SK-N-MC (cell line): ENCODE measurements around the gene GTSE1.

Source experiments
- DNase-seq: peaks from one replicate; pipeline ENCODE4 v3.0.0-alpha.2; 2011; ENCODE audit warnings: low read depth, low spot score
- H3K27ac ChIP-seq: fragments of 200-600 bp; sonication (generic); 2 replicates; pipeline ENCODE4 v1.5.1; 2016; ENCODE audit warnings: mixed run types
- H3K36me3 ChIP-seq: fragments of 200-600 bp; sonication (generic); 2 replicates; pipeline ENCODE4 v1.6.1; 2017; ENCODE audit warnings: antibody characterized with exemption, low read length, mixed read lengths; ENCODE audit not compliant: insufficient read depth
- H3K4me3 ChIP-seq: fragments of 200-600 bp; sonication (generic); 2 replicates; pipeline ENCODE4 v1.5.1; 2016
- H3K9ac ChIP-seq: fragments of 200-600 bp; sonication (generic); 2 replicates; pipeline ENCODE4 v1.8.0; 2017; ENCODE audit warnings: mixed run types, mixed read lengths; ENCODE audit not compliant: insufficient read length
- H3K9me3 ChIP-seq: fragments of 200-600 bp; sonication (generic); 2 replicates; pipeline ENCODE4 v1.6.1; 2017; ENCODE audit warnings: low read depth, mild to moderate bottlenecking, antibody characterized with exemption, low read length, moderate library complexity, mixed read lengths
- EZH2 ChIP-seq: fragments of 200-600 bp; sonication (generic); IDR thresholded peaks from one replicate; pipeline ENCODE4 v1.6.1; 2017; ENCODE audit warnings: antibody characterized with exemption
- FOXP2 ChIP-seq: optimal IDR thresholded peaks from 2 replicates; pipeline ENCODE3; 2011; ENCODE audit warnings: mild to moderate bottlenecking, moderate library complexity; ENCODE audit not compliant: insufficient read depth; ENCODE audit errors: extremely low read length, control extremely low read depth
- POLR2AphosphoS5 ChIP-seq: IDR thresholded peaks from 2 replicates; pipeline ENCODE4 v1.6.1; 2012; ENCODE audit warnings: mild to moderate bottlenecking, low read depth, low read length, borderline replicate concordance

The GTSE1 gene

GRCh38 chr22:46280063-46280817 lies 16.4 kb upstream of the GTSE1 start:
- peaks cover 7% of the 10 kb centered on the region for H3K36me3 ChIP-seq
- H3K4me3 ChIP-seq, result no peak overlapping the region
- no peak for DNase-seq
- no peak overlapping the region for H3K27ac ChIP-seq
- no peak overlapping the region for H3K9ac ChIP-seq
- TF ChIP-seq POLR2AphosphoS5 (no peak), EZH2 (no peak), FOXP2 (no peak)
- no peaks in the 10 kb centered on the region for H3K9me3 ChIP-seq

DNA sequence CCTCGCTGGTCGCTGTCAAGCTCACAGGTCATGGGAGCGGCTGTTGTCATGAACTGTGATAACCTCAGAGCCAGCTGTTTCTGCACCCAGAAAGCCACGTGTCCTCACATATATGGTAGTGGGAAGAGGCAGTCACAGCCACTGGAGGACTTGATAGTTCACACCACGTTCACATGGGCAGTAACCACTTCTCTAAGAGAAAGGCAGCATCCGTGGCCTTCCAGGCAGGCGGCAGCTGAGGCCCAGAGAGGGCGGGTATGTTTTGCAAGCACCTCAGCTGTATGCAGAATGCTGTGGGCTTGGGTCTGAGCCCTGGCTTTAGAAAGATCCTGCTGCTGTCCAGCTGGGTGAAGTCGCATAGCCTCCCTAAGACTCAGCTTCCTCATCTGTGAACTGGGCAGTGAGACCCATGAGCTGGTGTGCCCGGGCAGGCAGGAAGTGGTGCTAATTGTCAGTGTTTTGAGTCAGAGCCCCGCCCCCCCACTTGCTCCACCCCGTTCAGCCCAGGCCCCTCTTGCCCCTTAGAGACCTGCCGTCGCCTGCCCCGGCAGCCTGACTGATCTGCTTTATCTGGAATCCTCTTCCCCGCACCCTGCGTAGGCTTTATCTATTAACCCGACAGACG lies 15.6 kb upstream of the GTSE1 start:
- DNase-seq, result no peak
- Histone ChIP-seq H3K4me3 (no peak overlapping the region), H3K9ac (no peak overlapping the region), H3K27ac (no peak overlapping the region), H3K9me3 (no peaks in the 10 kb centered on the region), H3K36me3 (no peaks in the 10 kb centered on the region)
- TF ChIP-seq POLR2AphosphoS5 (no peak), FOXP2 (no peak), EZH2 (no peak)

- no peak for DNase-seq
- H3K27ac ChIP-seq, result no peak overlapping the region
- no peaks in the 10 kb centered on the region for H3K9me3 ChIP-seq
- no peaks in the 10 kb centered on the region for H3K36me3 ChIP-seq
- TF ChIP-seq EZH2, result no peak
- TF ChIP-seq FOXP2, result no peak
- no peak overlapping the region for H3K9ac ChIP-seq
- H3K4me3 ChIP-seq, result no peak overlapping the region
Measured at GRCh38 chr22:46281866-46282678, 14.6 kb upstream of the GTSE1 start.

DNA sequence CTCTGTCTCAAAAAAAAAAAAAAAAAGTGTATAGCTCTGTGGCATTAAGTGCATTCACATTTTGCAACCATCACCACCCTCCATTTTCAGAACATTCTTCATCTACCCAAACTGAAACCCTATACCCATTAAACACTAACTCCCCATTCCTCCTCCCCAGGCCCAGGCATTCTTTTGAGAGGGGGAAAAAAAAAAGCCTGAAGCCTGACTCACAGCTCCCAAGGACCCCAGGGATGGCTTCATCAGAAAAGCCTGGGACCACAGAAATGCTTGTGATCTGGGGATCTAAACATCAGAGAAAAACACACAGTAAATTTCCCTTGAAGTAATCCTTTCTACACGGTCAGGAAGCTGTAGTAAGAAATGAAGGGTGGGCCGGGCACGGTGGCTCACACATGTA lies 10.7 kb upstream of the GTSE1 start:
- no peak overlapping the region for H3K27ac ChIP-seq
- H3K9ac ChIP-seq, result no peak overlapping the region
- no peak overlapping the region for H3K4me3 ChIP-seq
- TF ChIP-seq FOXP2 (no peak), POLR2AphosphoS5 (no peak), EZH2 (no peak)
- H3K36me3 ChIP-seq, result no peaks in the 10 kb centered on the region
- H3K9me3 ChIP-seq, result no peaks in the 10 kb centered on the region
- no peak for DNase-seq

DNA sequence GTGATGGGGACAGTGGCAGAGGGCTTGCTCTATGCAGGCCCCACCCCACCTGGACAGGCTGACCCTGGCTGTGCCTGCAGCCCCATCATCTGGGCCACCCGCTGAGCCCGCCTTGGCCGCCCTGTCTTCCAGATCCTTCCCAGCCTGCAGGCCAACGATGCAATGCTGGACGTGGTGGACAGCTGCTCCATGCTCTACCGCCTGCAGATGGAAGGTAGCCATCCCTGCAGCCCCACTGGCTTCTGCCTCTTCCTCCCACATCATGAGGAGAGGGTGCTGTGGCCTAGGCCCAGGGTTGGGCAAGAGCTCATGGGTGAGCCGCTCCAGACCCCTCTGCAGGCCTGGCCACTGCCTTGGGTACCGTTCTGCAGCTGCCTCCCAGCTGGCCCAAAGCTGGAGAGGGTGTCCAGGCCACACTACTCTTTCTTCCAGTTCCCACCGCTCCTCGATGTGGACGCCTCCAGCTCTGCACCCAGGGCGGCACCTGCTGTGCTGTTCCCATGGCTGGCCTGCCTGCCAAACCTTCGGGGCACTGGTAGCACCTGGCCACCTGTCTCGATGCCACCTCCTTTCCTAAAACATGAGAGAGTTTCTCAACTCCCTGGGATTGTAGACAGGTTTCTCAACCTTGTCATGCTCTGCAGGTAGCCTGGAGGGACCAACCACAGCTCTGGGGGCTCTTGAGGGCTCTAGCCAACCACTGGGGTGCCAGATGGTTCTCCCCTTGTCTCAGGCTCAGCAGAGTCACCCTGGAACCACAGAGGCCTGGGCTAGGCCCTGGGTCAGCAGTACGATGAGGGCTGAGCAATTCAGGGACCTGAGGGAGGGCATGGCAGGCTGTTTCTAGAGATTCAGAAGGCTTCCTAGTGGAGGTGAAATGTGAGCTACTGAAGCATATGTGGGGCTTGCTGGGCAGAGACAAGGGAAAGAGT lies 9.5 kb upstream of the GTSE1 start:
- TF ChIP-seq FOXP2 (no peak), POLR2AphosphoS5 (no peak), EZH2 (no peak)
- H3K36me3 ChIP-seq, result no peaks in the 10 kb centered on the region
- no peak overlapping the region for H3K9ac ChIP-seq

DNA sequence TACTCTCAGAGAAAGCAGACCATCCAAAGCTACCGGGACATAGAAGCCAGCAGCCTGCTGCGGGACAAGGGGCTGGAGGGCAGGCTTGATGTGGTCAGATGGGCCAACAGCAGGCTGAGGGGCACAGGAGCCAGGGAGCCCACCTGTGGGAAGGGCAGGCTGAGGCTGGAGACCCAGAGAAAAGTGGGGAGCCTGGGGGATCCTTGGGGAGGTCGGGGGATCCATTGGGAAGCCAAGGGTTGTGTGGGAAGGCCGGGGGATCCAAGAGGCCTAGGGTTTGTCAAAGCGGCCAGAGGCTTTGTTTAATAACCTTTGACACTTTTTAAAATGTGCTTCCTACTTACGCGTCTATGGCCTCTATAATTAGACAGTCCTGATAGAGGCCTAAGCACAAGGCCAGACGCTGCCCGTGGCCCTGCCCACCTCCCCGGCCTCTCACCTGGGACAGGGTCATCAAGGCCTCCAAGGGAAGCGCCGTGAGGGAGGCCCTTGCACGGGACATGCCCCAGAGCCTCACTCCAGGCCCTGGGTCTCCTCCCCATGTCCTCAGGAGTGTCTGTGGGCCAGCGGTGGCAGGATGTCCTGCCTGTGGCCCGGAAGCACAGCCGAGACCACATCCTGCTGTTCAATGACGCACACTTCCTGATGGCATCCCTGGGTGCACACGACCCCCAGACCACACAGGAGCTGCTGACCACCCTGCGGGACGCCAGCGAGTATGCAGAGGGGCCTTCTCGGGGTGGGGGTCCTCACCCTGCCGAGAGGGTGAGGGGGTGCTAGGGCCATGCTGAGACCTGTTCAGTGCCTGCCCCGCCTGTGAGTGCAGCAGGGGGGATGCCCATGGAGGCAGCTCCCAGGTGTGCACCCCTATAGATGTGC lies 8.6 kb upstream of the GTSE1 start:
- no peaks in the 10 kb centered on the region for H3K9me3 ChIP-seq
- no peaks in the 10 kb centered on the region for H3K36me3 ChIP-seq
- H3K27ac ChIP-seq, result no peak overlapping the region
- H3K9ac ChIP-seq, result no peak overlapping the region
- DNase-seq, result no peak
- no peak for TF ChIP-seq POLR2AphosphoS5
- no peak overlapping the region for H3K4me3 ChIP-seq

More for the DNA sequence above, 9.5 kb upstream of the GTSE1 start:
- H3K4me3 ChIP-seq, result no peak overlapping the region
- no peak overlapping the region for H3K27ac ChIP-seq
- H3K9me3 ChIP-seq, result no peaks in the 10 kb centered on the region
- DNase-seq, result no peak

GRCh38 chr22:46288846-46289243 lies 7.8 kb upstream of the GTSE1 start:
- no peaks in the 10 kb centered on the region for H3K9me3 ChIP-seq
- no peaks in the 10 kb centered on the region for H3K36me3 ChIP-seq
- no peak for DNase-seq
- H3K9ac ChIP-seq, result no peak overlapping the region
- no peak for TF ChIP-seq FOXP2
- no peak for TF ChIP-seq EZH2
- no peak for TF ChIP-seq POLR2AphosphoS5
- no peak overlapping the region for H3K4me3 ChIP-seq
- H3K27ac ChIP-seq, result no peak overlapping the region
